Bronchial epithelial cell (primary cell): Measurements from ENCODE around the gene OR2B2. TPM values are rescaled to one million over a fixed set of nuclear protein-coding genes. Genes with fewer than 3 reads are reported as not detected.

Experiments used
- DNase-seq: peaks from one replicate; pipeline ENCODE4 v3.0.0-alpha.2; 2010; ENCODE audit warnings: low read depth
- FAIRE-seq: peaks from 2 replicates; lab custom pipeline; 2011; peaks lifted over from hg19 to GRCh38; lab: Jason Lieb, UNC
- H3K27me3 ChIP-seq: 2 replicates; pipeline ENCODE4 v1.5.1; 2011; ENCODE audit warnings: low read length; ENCODE audit not compliant: control insufficient read depth, insufficient read depth
- H3K36me3 ChIP-seq: 2 replicates; pipeline ENCODE4 v1.5.1; 2011; ENCODE audit warnings: low read length; ENCODE audit not compliant: control insufficient read depth, insufficient read depth
- H3K4me3 ChIP-seq: 2 replicates; pipeline ENCODE4 v1.5.1; 2011; ENCODE audit warnings: mild to moderate bottlenecking, low read depth, low read length, control low read depth
- CTCF ChIP-seq: IDR thresholded peaks from 2 replicates; pipeline ENCODE4 v1.5.1; 2011; ENCODE audit warnings: mild to moderate bottlenecking, moderate library complexity, low read length, control low read depth, inconsistent platforms; ENCODE audit not compliant: insufficient read depth, severe bottlenecking
- total RNA-seq: library from RNA; depleted of rRNA; stranded (reverse); fragments of >200 nt; gene quantifications from 2 replicates; pipeline ENCODE4 v1.2.1, GENCODE V29; 2014

The OR2B2 gene
- total RNA-seq, 1 donor from 2014 or later = not detected

GRCh38 chr6:27862396-27863066 is 49.7 kb downstream of the OR2B2 start:
- no peak for FAIRE-seq
- no peaks in the 10 kb centered on the region for H3K36me3 ChIP-seq
- peak; percentile 22 for DNase-seq
- TF ChIP-seq CTCF = no peak
- no peak overlapping the region for H3K4me3 ChIP-seq
- no peaks in the 10 kb centered on the region for H3K27me3 ChIP-seq

GRCh38 chr6:27861861-27862260 is 50.3 kb downstream of the OR2B2 start:
- H3K4me3 ChIP-seq = no peak overlapping the region
- no peaks in the 10 kb centered on the region for H3K36me3 ChIP-seq
- DNase-seq (no peak), FAIRE-seq (no peak)
- no peaks in the 10 kb centered on the region for H3K27me3 ChIP-seq
- TF ChIP-seq CTCF = no peak

- Histone ChIP-seq H3K36me3 (no peaks in the 10 kb centered on the region), H3K4me3 (no peak overlapping the region), H3K27me3 (no peaks in the 10 kb centered on the region)
- FAIRE-seq (no peak), DNase-seq (no peak)
- TF ChIP-seq CTCF = no peak
These were observed 50.8 kb downstream of the OR2B2 start for GRCh38 chr6:27861276-27861840.

Other genes with a start within 250 kb of the OR2B2 start
- gene OR2B6, start 44.8 kb upstream of the OR2B2 start, total RNA-seq = not detected in 2 replicates
- gene ZNF165, start 168.2 kb upstream of the OR2B2 start, total RNA-seq = 2.6 and 4.7 TPM in 2 replicates
- 9.5 and 11.1 TPM in 2 replicates for gene ZSCAN16, start 212.2 kb upstream of the OR2B2 start, total RNA-seq
- gene ZKSCAN8, start 229.5 kb upstream of the OR2B2 start, total RNA-seq = 6.4 and 9.7 TPM in 2 replicates